Activated CD4-positive, CD25-positive, alpha-beta regulatory T cell (primary cell): ENCODE results near the gene BRD4.

Experiments
- DNase-seq, 4 experiments: peaks; one replicate each; lab custom pipeline; 2025; lab: John Stamatoyannopoulos, UW

BRD4 gene

GRCh38 chr19:15194938-15195337 is 137.4 kb downstream of the BRD4 start:
- DNase-seq = no peak

- DNase-seq = no peak
Observed at GRCh38 chr19:15191982-15192381, 140.4 kb downstream of the BRD4 start.

- no peak for DNase-seq
Observed at GRCh38 chr19:15191514-15191913, 140.8 kb downstream of the BRD4 start.

- DNase-seq = no peak
Observed at GRCh38 chr19:15188851-15189250, 143.5 kb downstream of the BRD4 start.

- no peak for DNase-seq
Observed at GRCh38 chr19:15187026-15188007, 145.0 kb downstream of the BRD4 start.
